ENCODE measurements around the gene SLC13A2. TPM values are rescaled to one million over a fixed set of nuclear protein-coding genes. Genes with fewer than 3 reads are reported as not detected.

Gene SLC13A2
- total RNA-seq, 1 experiment from 2014 or later, result not detected

GRCh38 chr17:28529013-28529400 is 55.6 kb downstream of the SLC13A2 start:
- no peak overlapping the region for H3K27ac ChIP-seq (ENCODE audit: low read depth, low read length)
- no TSS peak for BruUV-seq (replicated peaks)

More at GRCh38 chr17:28529013-28529400, 55.6 kb downstream of the SLC13A2 start:
- Histone ChIP-seq H3K36me3 (ENCODE audit: control insufficient read depth in 1 of 2, insufficient read depth in 2 of 2, low read length in 2 of 2) (no peaks in the 10 kb centered on the region), H3K4me3 (replicated peaks in 1 of 2; ENCODE audit: low read depth in 1 of 2, low read length in 2 of 2) (no peak overlapping the region), H3K79me2 (ENCODE audit: insufficient read depth, low read length) (no peaks in the 10 kb centered on the region), H3K9me3 (ENCODE audit: control insufficient read depth in 1 of 2, insufficient read depth in 1 of 2, low read depth in 1 of 2, low read length in 2 of 2) (no peaks in the 10 kb centered on the region), H3K4me1 (ENCODE audit: control insufficient read depth in 1 of 2, insufficient read depth in 2 of 2, low read length in 2 of 2) (peaks cover 0 to 11% of the 10 kb centered on the region in 2 experiments; a peak in 2 of 4 replicates), H3K4me2 (ENCODE audit: low read length) (no peak overlapping the region), H3K27me3 (ENCODE audit: insufficient read depth, low read length) (peaks cover 7% of the 10 kb centered on the region), H3K9me2 (ENCODE audit: insufficient read depth) (no peaks in the 10 kb centered on the region), H4K20me1 (ENCODE audit: insufficient read depth) (no peaks in the 10 kb centered on the region), H3K9ac (ENCODE audit: low read length) (no peak overlapping the region), H2AFZ (ENCODE audit: low read depth, low read length, poor library complexity, severe bottlenecking) (no peak overlapping the region)
- TF ChIP-seq SRF (IDR thresholded peaks at IDR 0.05; ENCODE audit: low read depth) (no peak), ELF1 (IDR thresholded peaks at IDR 0.05; ENCODE audit: borderline replicate concordance, low read depth) (no peak), CEBPB (IDR thresholded peaks at IDR 0.05; ENCODE audit: low read depth) (no peak), ZBTB33 (IDR thresholded peaks at IDR 0.05; ENCODE audit: extremely low read depth, insufficient replicate concordance, low read length) (no peak), ATF3 (IDR thresholded peaks at IDR 0.05) (no peak), CTCF (IDR thresholded peaks at IDR 0.05 in 2 of 3, conservative IDR thresholded peaks at IDR 0.05 in 1 of 3; ENCODE audit: borderline replicate concordance in 1 of 3, insufficient read depth in 1 of 3, low read depth in 2 of 3, low read length in 2 of 3) (no peak), EGR1 (IDR thresholded peaks at IDR 0.05; ENCODE audit: low read depth) (no peak), FOSL1 (IDR thresholded peaks at IDR 0.05; ENCODE audit: low read depth) (no peak), RAD21 (IDR thresholded peaks at IDR 0.05; ENCODE audit: low read depth) (no peak), ZNF274 (IDR thresholded peaks at IDR 0.05; ENCODE audit: low read depth, low read length) (no peak), EZH2 (IDR thresholded peaks at IDR 0.05) (no peak), EZH2phosphoT487 (IDR thresholded peaks at IDR 0.05; ENCODE audit: borderline replicate concordance) (no peak), CBX3 (IDR thresholded peaks at IDR 0.05; ENCODE audit: low read depth) (no peak), ZFX (IDR thresholded peaks at IDR 0.05) (no peak), TCF7L2 (IDR thresholded peaks at IDR 0.05; ENCODE audit: borderline replicate concordance, extremely low read depth, insufficient read depth, insufficient read length) (no peak)
- intact Hi-C loops (cut with micrococcal nuclease), result no loop called here
- ChIA-PET RAD21 (ENCODE audit: low non-redundant PET in 1 of 2, low total read pairs in 2 of 2, uncharacterized antibody in 2 of 2, unreplicated experiment in 2 of 2) (no interaction called here), CTCF (no interaction called here), POLR2A (no interaction called here)
- no peak for ATAC-seq
- no peak for DNase-seq (ENCODE audit: low read depth, low spot score)

All from HCT116 (cell line).